Ascending aorta (tissue), 2 donors: ENCODE data around the gene TTC13. TPM values are rescaled to one million over a fixed set of nuclear protein-coding genes. Genes with fewer than 3 reads are reported as not detected.
"Not testable (repeated sequence)": the region's sequence is repeated elsewhere in the genome, so short reads cannot be mapped to it uniquely, and the experiment has no call there.

Experiments used
- DNase-seq, 2 donors: peaks; one replicate each; pipeline ENCODE4 v3.0.0-alpha.2; 2019; ENCODE audit warnings: low spot score in 2 of 2
- H3K27ac ChIP-seq, 2 donors: fragments of 200-600 bp; sonication (generic); one replicate each; pipeline ENCODE4 v1.5.1; 2016 to 2017; ENCODE audit warnings: mild to moderate bottlenecking in 1 of 2
- H3K27me3 ChIP-seq: fragments of 200-600 bp; sonication (generic); one replicate; pipeline ENCODE4 v1.5.1; 2017
- H3K36me3 ChIP-seq, 2 donors: fragments of 200-600 bp; sonication (generic); one replicate each; pipeline ENCODE4 v1.5.1; 2016
- H3K4me1 ChIP-seq, 2 donors: fragments of 200-600 bp; sonication (generic); one replicate each; pipeline ENCODE4 v1.5.1; 2016 to 2017; ENCODE audit warnings: mild to moderate bottlenecking in 1 of 2
- H3K4me3 ChIP-seq, 2 donors: fragments of 200-600 bp; sonication (generic); one replicate each; pipeline ENCODE4 v1.5.1; 2016 to 2017; ENCODE audit warnings: mild to moderate bottlenecking in 1 of 2
- H3K9me3 ChIP-seq, 2 donors: fragments of 200-600 bp; sonication (generic); one replicate each; pipeline ENCODE4 v1.5.1; 2016
- CTCF ChIP-seq, 3 experiments: fragments of 200-600 bp in 2 of 3; fragments of 450-650 bp in 1 of 3; sonication (generic) in 2 of 3; IDR thresholded peaks; one replicate each; pipeline ENCODE4 v1.5.1; 2016 to 2019; ENCODE audit warnings: antibody characterized with exemption in 3 of 3, mild to moderate bottlenecking in 1 of 3, moderate library complexity in 1 of 3
- intact Hi-C: fragments of 100-400 bp; cut with DNase I; formaldehyde crosslinking; loops from one replicate; pipeline ENCODE4 v1.15.1; 2023
- total RNA-seq: library from RNA; depleted of rRNA; stranded (reverse); fragments of >200 nt; gene quantifications from one replicate; pipeline ENCODE4 v1.1.0, GENCODE V29; 2016

Gene TTC13
- 21.5 TPM for total RNA-seq

- Histone ChIP-seq H3K4me3 (peak within 1 kb of the TSS; percentile 90 to 97), H3K27me3 (no peaks in the 10 kb centered on the region), H3K4me1 (peaks cover 0 to 4% of the 10 kb centered on the region in 2 donors), H3K9me3 (no peaks in the 10 kb centered on the region), H3K36me3 (no peaks in the 10 kb centered on the region), H3K27ac (peak within 1 kb of the TSS; percentile 29 to 59)
- DNase-seq, result peak; percentile 94 to 99
- intact Hi-C loops, result loop anchor here (1.0 to 10.0 kb wide), 9 partner anchors 37 to 336 kb away; partner anchors contain the start of genes C1orf198, COG2 and GNPAT
- TF ChIP-seq CTCF (IDR thresholded peaks at IDR 0.05), result peak; percentile 9 to 41 (median 28)
These were observed at the start of gene TTC13, which contains the start of gene ARV1 for GRCh38 chr1:230978491-230979388. Gene TTC13, minus strand, starts transcription at chr1:230978861. Its CDS starts 31 bp downstream, at chr1:230978830. Gene ARV1, plus strand, starts transcription at chr1:230979094. Its CDS starts 12 bp downstream, at chr1:230979106.

- no peak for TF ChIP-seq CTCF (IDR thresholded peaks at IDR 0.05)
- intact Hi-C loops, result no loop called here
- DNase-seq, result no peak
- Histone ChIP-seq H3K4me1 (no peaks in the 10 kb centered on the region), H3K4me3 (no peak overlapping the region), H3K27me3 (no peaks in the 10 kb centered on the region), H3K36me3 (no peaks in the 10 kb centered on the region), H3K27ac (no peak overlapping the region), H3K9me3 (no peaks in the 10 kb centered on the region)
These were observed 49.3 kb upstream of the TTC13 start for GRCh38 chr1:231027971-231028370.

- no peak for TF ChIP-seq CTCF (IDR thresholded peaks at IDR 0.05)
- H3K36me3 ChIP-seq, result no peaks in the 10 kb centered on the region
- H3K27ac ChIP-seq, result no peak overlapping the region
- H3K4me3 ChIP-seq, result no peak overlapping the region
- DNase-seq, result no peak
- H3K9me3 ChIP-seq, result no peaks in the 10 kb centered on the region
- no peaks in the 10 kb centered on the region for H3K27me3 ChIP-seq
- intact Hi-C loops, result no loop called here
- H3K4me1 ChIP-seq, result no peaks in the 10 kb centered on the region
These were observed 48.7 kb upstream of the TTC13 start for GRCh38 chr1:231027136-231027925.

- TF ChIP-seq CTCF (IDR thresholded peaks at IDR 0.05), result no peak
- Histone ChIP-seq H3K27me3 (no peaks in the 10 kb centered on the region), H3K4me1 (no peaks in the 10 kb centered on the region), H3K36me3 (no peaks in the 10 kb centered on the region), H3K27ac (no peak overlapping the region), H3K9me3 (no peaks in the 10 kb centered on the region), H3K4me3 (no peak overlapping the region)
- intact Hi-C loops, result no loop called here
- no peak for DNase-seq
These were observed 47.9 kb upstream of the TTC13 start for GRCh38 chr1:231026576-231026975.

- no peaks in the 10 kb centered on the region for H3K27me3 ChIP-seq
- H3K9me3 ChIP-seq, result no peaks in the 10 kb centered on the region
- intact Hi-C loops, result no loop called here
- DNase-seq, result no peak
- H3K4me3 ChIP-seq, result no peak overlapping the region
- TF ChIP-seq CTCF (IDR thresholded peaks at IDR 0.05), result no peak
- no peaks in the 10 kb centered on the region for H3K36me3 ChIP-seq
- H3K27ac ChIP-seq, result no peak overlapping the region
- no peaks in the 10 kb centered on the region for H3K4me1 ChIP-seq
These were observed 44.5 kb upstream of the TTC13 start for GRCh38 chr1:231023150-231023549.

- H3K9me3 ChIP-seq, DNase-seq, H3K27me3 ChIP-seq, H3K27ac ChIP-seq, intact Hi-C loops, H3K4me3 ChIP-seq, H3K4me1 ChIP-seq, H3K36me3 ChIP-seq: not testable (repeated sequence)
These were observed 43.9 kb upstream of the TTC13 start for GRCh38 chr1:231022543-231022942.
